ENCODE data around the gene OTOP3. TPM values are rescaled to one million over a fixed set of nuclear protein-coding genes. Genes with fewer than 3 reads are reported as not detected.
"Not testable (repeated sequence)": the region's sequence is repeated elsewhere in the genome, so short reads cannot be mapped to it uniquely, and the experiment has no call there.

Gene OTOP3
- total and polyA plus RNA-seq, 4 donors, result not detected

DNA sequence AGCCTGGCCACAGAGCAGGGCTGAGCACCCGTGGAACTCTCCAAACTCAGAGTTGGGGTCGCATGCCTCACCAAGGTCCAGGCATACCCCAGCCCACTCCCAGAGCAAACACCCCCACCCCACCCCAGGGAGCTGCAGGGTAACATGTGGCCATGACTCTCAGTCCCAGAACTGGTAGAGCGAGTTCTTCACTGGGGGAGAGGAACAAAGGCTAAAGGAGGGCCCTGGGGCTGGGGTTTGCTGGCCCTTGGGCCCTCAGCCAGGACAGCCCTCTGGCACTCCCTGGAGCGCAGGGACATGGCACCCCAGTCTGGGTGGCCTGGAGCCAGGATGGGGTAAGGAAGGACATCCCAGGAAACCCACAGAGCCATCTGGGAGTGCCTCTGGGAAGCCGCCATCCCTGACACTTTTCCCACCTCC, 32.7 kb downstream of the OTOP3 start:
- Histone ChIP-seq H3K27ac (ENCODE audit: low read depth, low read length) (no peak overlapping the region), H3K4me3 (ENCODE audit: low read depth, low read length) (no peak overlapping the region), H3K36me3 (ENCODE audit: control insufficient read depth, insufficient read depth, low read length) (peaks cover 15% of the 10 kb centered on the region), H3K27me3 (ENCODE audit: control insufficient read depth, insufficient read depth, low read length) (peaks cover 13% of the 10 kb centered on the region), H3K9me3 (ENCODE audit: control insufficient read depth, insufficient read depth, low read length) (no peaks in the 10 kb centered on the region), H3K4me1 (ENCODE audit: control insufficient read depth, insufficient read depth, low read length) (peaks cover 35% of the 10 kb centered on the region)
- WGBS (ENCODE audit: insufficient coverage), result 77% methylated on average over 4 of the region's 5 CpGs
- no peak for DNase-seq (ENCODE audit: low read depth in 4 of 6, low spot score in 6 of 6)

DNA sequence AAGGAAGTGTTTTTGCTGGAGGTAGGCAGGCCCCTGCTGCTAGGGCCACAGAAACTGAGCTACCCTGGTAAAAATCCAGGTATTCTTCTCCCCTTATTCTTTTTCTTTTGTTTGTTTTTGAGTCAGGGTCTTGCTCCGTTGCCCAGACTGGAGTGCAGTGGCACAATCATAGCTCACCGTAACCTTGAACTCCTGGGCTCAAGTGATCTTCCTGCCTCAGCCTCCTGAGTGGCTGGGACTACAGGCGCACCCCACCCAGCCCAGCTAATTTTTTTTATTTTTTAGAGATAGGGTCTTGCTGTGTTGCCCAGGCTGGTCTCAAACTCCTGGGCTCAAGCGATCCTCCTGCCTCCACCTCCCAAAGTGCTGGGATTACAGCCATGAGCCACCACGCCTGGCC, 33.8 kb downstream of the OTOP3 start:
- not testable (repeated sequence) for DNase-seq (ENCODE audit: low read depth in 4 of 6, low spot score in 6 of 6); H3K4me3 ChIP-seq (ENCODE audit: low read depth, low read length); H3K9me3 ChIP-seq (ENCODE audit: control insufficient read depth, insufficient read depth, low read length); H3K27ac ChIP-seq (ENCODE audit: low read depth, low read length); H3K36me3 ChIP-seq (ENCODE audit: control insufficient read depth, insufficient read depth, low read length)
- Histone ChIP-seq H3K27me3 (ENCODE audit: control insufficient read depth, insufficient read depth, low read length) (peaks cover 15% of the 10 kb centered on the region), H3K4me1 (ENCODE audit: control insufficient read depth, insufficient read depth, low read length) (peaks cover 29% of the 10 kb centered on the region)
- 100% methylated on average over 1 of the region's 5 CpGs for WGBS (ENCODE audit: insufficient coverage)

DNA sequence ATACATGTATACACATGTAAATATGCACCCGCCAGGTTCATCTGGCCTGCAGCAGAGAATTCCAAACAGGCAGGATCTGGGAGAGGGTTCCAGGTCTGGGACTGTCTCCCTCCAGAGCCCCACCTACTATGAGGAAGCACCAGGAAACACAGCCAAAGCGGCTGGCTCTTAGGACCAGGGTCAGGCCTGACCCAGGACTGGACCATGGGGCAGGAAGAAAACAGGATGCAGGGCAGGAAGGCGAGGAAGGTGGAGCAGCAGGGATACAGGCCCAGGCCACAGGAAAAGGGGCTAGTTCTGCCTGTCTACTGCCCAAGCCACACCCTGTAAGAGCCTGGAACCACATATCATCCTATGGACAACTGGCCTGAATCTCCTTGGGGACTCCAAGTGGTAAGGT, 34.7 kb downstream of the OTOP3 start:
- Histone ChIP-seq H3K9me3 (ENCODE audit: control insufficient read depth, insufficient read depth, low read length) (no peaks in the 10 kb centered on the region), H3K36me3 (ENCODE audit: control insufficient read depth, insufficient read depth, low read length) (no peaks in the 10 kb centered on the region), H3K4me3 (ENCODE audit: low read depth, low read length) (no peak overlapping the region), H3K27ac (ENCODE audit: low read depth, low read length) (no peak overlapping the region), H3K4me1 (ENCODE audit: control insufficient read depth, insufficient read depth, low read length) (peaks cover 29% of the 10 kb centered on the region), H3K27me3 (ENCODE audit: control insufficient read depth, insufficient read depth, low read length) (peaks cover 19% of the 10 kb centered on the region)
- no peak for DNase-seq (ENCODE audit: low read depth in 4 of 6, low spot score in 6 of 6)
- 96% methylated on average over 2 of the region's 3 CpGs for WGBS (ENCODE audit: insufficient coverage)

DNA sequence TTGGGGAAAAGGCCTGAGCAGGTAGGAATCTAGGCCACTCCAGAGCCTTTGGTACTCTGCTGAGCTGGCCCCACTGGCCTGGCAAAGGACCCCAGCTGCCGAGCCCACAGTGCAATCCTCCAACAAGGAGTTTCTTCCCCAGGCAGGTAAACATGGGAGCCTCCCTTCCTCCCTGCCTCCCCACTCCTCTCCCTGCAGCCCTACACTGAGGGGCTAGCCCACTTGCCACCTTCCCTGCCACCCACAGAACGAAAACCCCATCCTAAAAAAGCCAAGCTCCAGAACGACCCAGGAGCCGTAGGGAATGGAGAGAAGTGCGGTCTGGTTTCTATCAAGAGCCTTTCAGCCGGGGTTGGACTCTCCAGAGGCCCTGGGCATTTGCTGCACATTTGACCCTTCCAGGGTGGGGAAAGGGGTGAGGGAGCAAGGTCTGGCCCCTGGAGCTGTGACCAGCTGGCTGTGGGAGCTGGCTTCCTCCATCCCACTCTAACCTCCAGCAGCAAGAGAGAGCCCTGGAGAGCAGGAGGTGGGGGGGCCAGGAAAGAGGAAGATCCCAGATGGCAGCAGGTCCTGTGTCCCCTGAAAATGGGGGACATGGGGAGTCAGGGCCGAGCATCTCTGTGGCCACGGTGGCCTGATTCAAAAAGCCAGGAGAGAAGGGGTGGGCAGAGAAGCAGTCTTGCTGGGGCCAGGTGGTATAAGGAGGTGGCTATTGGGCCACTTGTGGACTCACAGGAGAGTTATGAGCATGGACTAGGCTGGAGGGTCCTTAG, 35.6 kb downstream of the OTOP3 start:
- 82% methylated on average over 7 of the region's 8 CpGs for WGBS (ENCODE audit: insufficient coverage)
- H3K27me3 ChIP-seq (ENCODE audit: control insufficient read depth, insufficient read depth, low read length), result peaks cover 20% of the 10 kb centered on the region
- DNase-seq (ENCODE audit: low read depth in 4 of 6, low spot score in 6 of 6), result no peak
- peak overlapping the region; percentile 42 for H3K4me3 ChIP-seq (ENCODE audit: low read depth, low read length)
- no peak overlapping the region for H3K27ac ChIP-seq (ENCODE audit: low read depth, low read length)
- peaks cover 29% of the 10 kb centered on the region for H3K4me1 ChIP-seq (ENCODE audit: control insufficient read depth, insufficient read depth, low read length)
- H3K9me3 ChIP-seq (ENCODE audit: control insufficient read depth, insufficient read depth, low read length), result no peaks in the 10 kb centered on the region
- no peaks in the 10 kb centered on the region for H3K36me3 ChIP-seq (ENCODE audit: control insufficient read depth, insufficient read depth, low read length)

DNA sequence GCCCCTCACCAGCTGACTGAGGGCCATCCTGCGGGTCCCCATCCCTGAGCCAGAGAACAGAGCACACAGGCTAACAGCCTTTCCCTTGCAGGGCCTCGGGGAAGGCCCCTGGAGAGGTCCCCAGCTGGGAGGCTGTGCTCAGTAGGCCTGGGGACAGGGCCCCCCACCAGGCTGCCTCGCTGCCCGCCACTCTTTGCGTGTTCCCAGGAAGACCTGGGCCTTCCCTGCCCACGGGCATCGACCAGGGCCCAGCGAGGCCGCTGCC, 36.1 kb downstream of the OTOP3 start:
- Histone ChIP-seq H3K27ac (ENCODE audit: low read depth, low read length) (no peak overlapping the region), H3K4me3 (ENCODE audit: low read depth, low read length) (peak overlapping the region; percentile 42), H3K4me1 (ENCODE audit: control insufficient read depth, insufficient read depth, low read length) (peaks cover 29% of the 10 kb centered on the region), H3K36me3 (ENCODE audit: control insufficient read depth, insufficient read depth, low read length) (no peaks in the 10 kb centered on the region), H3K9me3 (ENCODE audit: control insufficient read depth, insufficient read depth, low read length) (no peaks in the 10 kb centered on the region), H3K27me3 (ENCODE audit: control insufficient read depth, insufficient read depth, low read length) (peaks cover 20% of the 10 kb centered on the region)
- DNase-seq (ENCODE audit: low read depth in 4 of 6, low spot score in 6 of 6), result no peak
- WGBS (ENCODE audit: insufficient coverage), result 7% methylated on average over 9 of the region's 9 CpGs

DNA sequence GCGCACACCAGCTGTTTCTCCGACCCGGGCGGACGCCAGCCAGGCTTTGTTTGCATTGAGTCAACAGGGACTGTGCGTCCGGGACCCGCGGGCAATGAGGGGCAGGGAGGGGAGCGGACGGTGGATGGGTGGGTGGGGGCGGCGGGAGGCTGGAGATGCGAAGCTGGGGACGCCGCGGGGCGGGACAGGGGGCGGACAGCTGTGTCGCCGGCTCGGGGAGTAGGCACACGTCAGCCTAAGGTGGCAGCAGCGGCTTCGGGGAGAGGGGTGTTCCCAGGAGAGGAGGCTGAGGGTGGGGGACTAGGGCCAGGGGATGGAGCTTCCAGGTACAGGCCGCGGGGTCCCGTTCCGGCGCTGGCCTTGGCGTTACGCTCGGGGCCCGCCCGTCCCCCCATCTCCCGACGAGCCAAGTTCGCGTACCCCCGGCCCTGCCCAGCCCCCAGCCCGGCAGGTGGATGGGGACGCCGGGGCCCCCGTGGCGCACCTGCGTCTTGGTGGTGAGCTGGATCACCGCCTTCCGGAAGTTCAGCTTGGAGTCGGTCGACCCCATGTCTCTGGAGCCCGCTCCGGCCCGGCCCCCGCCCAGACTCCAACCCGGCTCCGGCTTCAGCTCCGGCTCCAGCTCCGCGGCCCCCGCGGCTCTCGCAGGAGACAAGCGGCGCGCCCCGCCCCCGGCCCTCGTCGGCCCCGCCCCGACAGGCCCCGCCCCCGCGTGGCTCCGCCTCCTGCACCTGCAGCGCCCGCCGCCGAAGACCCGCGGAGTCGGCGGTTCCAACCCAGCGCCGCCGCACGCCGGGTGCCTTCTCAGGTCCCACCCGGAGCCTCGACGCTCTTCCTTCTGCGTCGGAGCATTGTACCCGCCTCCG, 36.6 kb downstream of the OTOP3 start, which contains the start of gene HID1:
Gene HID1 (minus strand): TSS at position 653 of the 866 bp plus-strand sequence. CDS start 103 bp downstream, at position 550.
- under 1% methylated on average over 90 of the region's 95 CpGs for WGBS (ENCODE audit: insufficient coverage)
- Histone ChIP-seq H3K4me3 (ENCODE audit: low read depth, low read length) (peak within 1 kb of the TSS; percentile 42), H3K4me1 (ENCODE audit: control insufficient read depth, insufficient read depth, low read length) (peaks cover 29% of the 10 kb centered on the region), H3K9me3 (ENCODE audit: control insufficient read depth, insufficient read depth, low read length) (no peaks in the 10 kb centered on the region), H3K27ac (ENCODE audit: low read depth, low read length) (no peak within 1 kb of the TSS), H3K36me3 (ENCODE audit: control insufficient read depth, insufficient read depth, low read length) (no peaks in the 10 kb centered on the region), H3K27me3 (ENCODE audit: control insufficient read depth, insufficient read depth, low read length) (peaks cover 20% of the 10 kb centered on the region)
- DNase-seq (ENCODE audit: low read depth in 4 of 6, low spot score in 6 of 6), result peak in 3 of 6 donors; percentile 43 to 88 (median 80)

DNA sequence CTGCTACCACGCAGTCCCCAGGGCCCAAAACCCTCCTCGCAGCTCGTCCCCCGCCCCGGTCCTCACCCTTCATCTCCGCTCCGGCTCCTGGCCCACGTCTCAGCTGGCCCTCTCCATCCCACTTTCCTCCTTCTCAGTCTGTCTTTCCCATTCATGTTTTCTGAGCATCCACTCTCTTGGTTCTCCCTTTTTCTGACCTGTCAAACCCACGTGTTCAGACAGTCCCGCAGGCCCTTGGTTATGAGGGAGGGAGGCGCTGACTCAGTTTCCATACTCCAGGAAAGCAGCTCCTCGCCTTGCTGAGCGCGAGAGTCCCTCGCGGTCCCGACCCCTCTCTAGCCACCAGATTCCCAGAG, 37.3 kb downstream of the OTOP3 start:
- WGBS (ENCODE audit: insufficient coverage), result 4% methylated on average over 17 of the region's 17 CpGs
- H3K9me3 ChIP-seq (ENCODE audit: control insufficient read depth, insufficient read depth, low read length), result no peaks in the 10 kb centered on the region
- no peak overlapping the region for H3K27ac ChIP-seq (ENCODE audit: low read depth, low read length)
- DNase-seq (ENCODE audit: low read depth in 4 of 6, low spot score in 6 of 6), result no peak
- H3K36me3 ChIP-seq (ENCODE audit: control insufficient read depth, insufficient read depth, low read length), result no peaks in the 10 kb centered on the region
- peaks cover 29% of the 10 kb centered on the region for H3K4me1 ChIP-seq (ENCODE audit: control insufficient read depth, insufficient read depth, low read length)
- peaks cover 20% of the 10 kb centered on the region for H3K27me3 ChIP-seq (ENCODE audit: control insufficient read depth, insufficient read depth, low read length)
- H3K4me3 ChIP-seq (ENCODE audit: low read depth, low read length), result peak overlapping the region; percentile 38

DNA sequence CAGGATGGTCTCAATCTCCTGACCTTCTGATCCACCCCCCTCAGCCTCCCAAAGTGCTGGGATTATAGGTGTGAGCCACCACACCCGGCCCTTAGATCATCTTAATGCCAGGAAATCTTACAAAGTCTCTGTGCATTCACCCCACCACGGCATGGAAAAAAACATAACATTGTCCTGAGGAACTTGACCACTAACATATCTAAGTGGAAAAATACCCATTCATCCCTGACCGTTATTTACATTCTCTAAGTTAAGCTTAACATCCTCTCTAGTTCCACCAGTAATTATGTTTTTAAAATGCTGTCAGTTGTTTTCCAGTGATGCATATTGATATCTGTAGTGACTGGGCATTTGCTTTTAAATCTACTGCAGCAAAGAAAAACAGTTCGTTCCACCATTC, 40.2 kb downstream of the OTOP3 start:
- Histone ChIP-seq H3K9me3 (ENCODE audit: control insufficient read depth, insufficient read depth, low read length) (no peaks in the 10 kb centered on the region), H3K27me3 (ENCODE audit: control insufficient read depth, insufficient read depth, low read length) (peaks cover 20% of the 10 kb centered on the region), H3K4me1 (ENCODE audit: control insufficient read depth, insufficient read depth, low read length) (peaks cover 22% of the 10 kb centered on the region), H3K36me3 (ENCODE audit: control insufficient read depth, insufficient read depth, low read length) (no peaks in the 10 kb centered on the region), H3K4me3 (ENCODE audit: low read depth, low read length) (no peak overlapping the region), H3K27ac (ENCODE audit: low read depth, low read length) (no peak overlapping the region)
- WGBS (ENCODE audit: insufficient coverage), result 60% methylated on average over 1 of the region's 4 CpGs
- no peak for DNase-seq (ENCODE audit: low read depth in 4 of 6, low spot score in 6 of 6)

DNA sequence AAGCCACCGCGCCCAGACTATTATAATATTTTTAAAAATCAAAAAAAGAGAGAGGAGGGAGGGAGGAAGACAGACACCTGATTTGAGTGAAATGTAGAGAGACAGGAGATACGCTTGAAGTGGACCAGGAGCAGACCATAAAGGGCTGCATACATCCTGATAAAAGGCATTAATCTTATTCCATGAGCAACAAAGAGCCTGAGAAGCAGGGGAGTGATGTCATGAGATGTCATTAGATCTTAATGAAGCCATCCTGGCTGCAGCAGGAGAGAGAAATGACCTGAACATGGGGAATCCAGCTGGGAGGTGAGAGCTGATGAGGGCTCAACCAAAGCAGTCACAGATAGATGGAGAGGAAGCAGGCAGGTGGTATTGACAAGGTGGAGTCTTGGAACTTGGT, 42.1 kb downstream of the OTOP3 start:
- Histone ChIP-seq H3K27ac (ENCODE audit: low read depth, low read length) (no peak overlapping the region), H3K4me1 (ENCODE audit: control insufficient read depth, insufficient read depth, low read length) (peaks cover 20% of the 10 kb centered on the region), H3K36me3 (ENCODE audit: control insufficient read depth, insufficient read depth, low read length) (no peaks in the 10 kb centered on the region), H3K9me3 (ENCODE audit: control insufficient read depth, insufficient read depth, low read length) (no peaks in the 10 kb centered on the region), H3K4me3 (ENCODE audit: low read depth, low read length) (no peak overlapping the region), H3K27me3 (ENCODE audit: control insufficient read depth, insufficient read depth, low read length) (peaks cover 13% of the 10 kb centered on the region)
- no CpG with 5 or more reads among the region's 3 CpGs for WGBS (ENCODE audit: insufficient coverage)
- no peak for DNase-seq (ENCODE audit: low read depth in 4 of 6, low spot score in 6 of 6)

DNA sequence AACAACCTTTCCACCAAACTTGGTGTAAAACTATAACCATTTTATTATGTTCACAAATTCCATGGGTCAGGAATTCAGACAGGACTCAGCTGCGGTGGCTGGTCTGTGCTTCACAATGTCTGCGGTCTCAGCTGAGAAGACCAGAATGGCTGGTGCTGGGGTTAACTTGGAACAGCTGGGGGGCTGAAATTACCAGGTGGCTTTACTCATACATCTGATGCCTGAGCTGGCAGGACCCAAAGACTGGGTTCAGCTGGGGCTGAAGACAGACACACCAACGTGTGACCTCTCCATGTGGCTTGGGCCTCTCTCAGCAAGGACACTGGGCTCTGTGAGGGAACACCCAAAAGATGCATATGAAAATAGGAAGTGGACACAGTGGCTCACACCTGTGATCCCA, 42.5 kb downstream of the OTOP3 start:
- peaks cover 8% of the 10 kb centered on the region for H3K27me3 ChIP-seq (ENCODE audit: control insufficient read depth, insufficient read depth, low read length)
- H3K9me3 ChIP-seq (ENCODE audit: control insufficient read depth, insufficient read depth, low read length), result no peaks in the 10 kb centered on the region
- WGBS (ENCODE audit: insufficient coverage), result 70% methylated on average over 3 of the region's 3 CpGs
- H3K36me3 ChIP-seq (ENCODE audit: control insufficient read depth, insufficient read depth, low read length), result no peaks in the 10 kb centered on the region
- no peak for DNase-seq (ENCODE audit: low read depth in 4 of 6, low spot score in 6 of 6)
- no peak overlapping the region for H3K4me3 ChIP-seq (ENCODE audit: low read depth, low read length)
- peaks cover 20% of the 10 kb centered on the region for H3K4me1 ChIP-seq (ENCODE audit: control insufficient read depth, insufficient read depth, low read length)
- H3K27ac ChIP-seq (ENCODE audit: low read depth, low read length), result no peak overlapping the region
